HCT116 (cell line): ENCODE results near the gene C1orf105. TPM values are rescaled to one million over a fixed set of nuclear protein-coding genes. Genes with fewer than 3 reads are reported as not detected.
"Not testable (repeated sequence)": the region's sequence is repeated elsewhere in the genome, so short reads cannot be mapped to it uniquely, and the experiment has no call there.

ENCODE experiments used
- ATAC-seq: fragments of 200-7000 bp; cut with Tn5 transposase; 2 replicates; pipeline ENCODE4 v1.9.1; 2020; ENCODE audit warnings: mild to moderate bottlenecking, moderate library complexity
- Bru-seq: library from RNA; stranded (reverse); fragments of 400-500 nt; gene quantifications from one replicate; lab custom pipeline; 2021; lab: Mats Ljungman, UMichigan
- BruChase-seq, 2 experiments: library from RNA; stranded (reverse); fragments of 400-500 nt; gene quantifications; one replicate each; lab custom pipeline; 2021; lab: Mats Ljungman, UMichigan
- BruUV-seq: library from RNA; stranded (reverse); fragments of 400-500 nt; replicated peaks from 2 replicates; lab custom pipeline; 2021; lab: Mats Ljungman, UMichigan
- CTCF ChIA-PET: fragments of 300-600 bp; sonication (Branson Sonifier 250); formaldehyde crosslinking; loops from one replicate; lab custom pipeline; 2021; ENCODE audit warnings: antibody characterized with exemption; lab: Charles Lee
- POLR2A ChIA-PET: fragments of 300-600, 350-600 bp; sonication (Branson Sonifier 250); formaldehyde crosslinking; loops from one replicate; lab custom pipeline; 2021; ENCODE audit warnings: antibody characterized with exemption; lab: Charles Lee
- RAD21 ChIA-PET, 2 experiments: fragments of 300-600 bp; sonication (Branson Sonifier 250); formaldehyde crosslinking; loops; one replicate each; lab custom pipeline; 2023; ENCODE audit warnings: low total read pairs in 2 of 2; ENCODE audit not compliant: uncharacterized antibody in 2 of 2, unreplicated experiment in 2 of 2, low non-redundant PET in 1 of 2; lab: Charles Lee
- DNase-seq: peaks from one replicate; pipeline ENCODE4 v3.0.0-alpha.2; 2010; ENCODE audit warnings: low read depth, low spot score
- H2AFZ ChIP-seq: fragments of 200-600 bp; shearing (Covaris generic), sonication (generic); 2 replicates; pipeline ENCODE4 v1.6.1; 2017; ENCODE audit warnings: low read depth, mixed run types, mixed read lengths, antibody characterized with exemption, low read length; ENCODE audit not compliant: poor library complexity, severe bottlenecking
- H3K27ac ChIP-seq: 2 replicates; pipeline ENCODE4 v1.5.1; 2012; ENCODE audit warnings: low read depth, low read length
- H3K27me3 ChIP-seq: fragments of 200-600 bp; sonication (generic); 2 replicates; pipeline ENCODE4 v1.6.1; 2016; ENCODE audit warnings: mixed run types, low read length, mixed read lengths; ENCODE audit not compliant: insufficient read depth
- H3K36me3 ChIP-seq, 2 experiments: fragments of 200-500 bp in 1 of 2; fragments of 200-600 bp in 1 of 2; sonication (Bioruptor generic) in 1 of 2; sonication (generic) in 1 of 2; 2 replicates each; pipeline versions ENCODE4 v1.5.1 to v1.6.1; 2014 to 2016; ENCODE audit warnings: low read length in 2 of 2, inconsistent platforms in 1 of 2, mixed read lengths in 1 of 2, mixed run types in 1 of 2; ENCODE audit not compliant: insufficient read depth in 2 of 2, control insufficient read depth in 1 of 2
- H3K4me1 ChIP-seq, 2 experiments: fragments of 200-600 bp in 1 of 2; sonication (generic) in 1 of 2; 2 replicates each; pipeline versions ENCODE4 v1.5.1 to v1.6.1; 2012 to 2017; ENCODE audit warnings: low read length in 2 of 2, inconsistent platforms in 1 of 2, mild to moderate bottlenecking in 1 of 2, mixed read lengths in 1 of 2, mixed run types in 1 of 2, moderate library complexity in 1 of 2; ENCODE audit not compliant: insufficient read depth in 2 of 2, control insufficient read depth in 1 of 2
- H3K4me2 ChIP-seq: fragments of 200-600 bp; sonication (generic); 2 replicates; pipeline ENCODE4 v1.6.1; 2017; ENCODE audit warnings: mixed run types, low read length, mixed read lengths
- H3K4me3 ChIP-seq, 2 experiments: fragments of 200-600 bp in 1 of 2; sonication (generic) in 1 of 2; replicated peaks in 1 of 2; 2 replicates each; pipeline ENCODE4 v1.5.1; 2011 to 2016; ENCODE audit warnings: low read length in 2 of 2, control low read depth in 1 of 2, low read depth in 1 of 2, mild to moderate bottlenecking in 1 of 2, mixed read lengths in 1 of 2, mixed run types in 1 of 2
- H3K79me2 ChIP-seq: fragments of 200-600 bp; sonication (generic); 2 replicates; pipeline ENCODE4 v1.6.1; 2017; ENCODE audit warnings: mild to moderate bottlenecking, mixed run types, low read length, moderate library complexity, mixed read lengths; ENCODE audit not compliant: insufficient read depth
- H3K9ac ChIP-seq: fragments of 200-600 bp; sonication (generic); 2 replicates; pipeline ENCODE4 v1.6.1; 2016; ENCODE audit warnings: low read length, mixed read lengths
- H3K9me2 ChIP-seq: fragments of 200-600 bp; sonication (generic), shearing (Covaris generic); 2 replicates; pipeline ENCODE4 v1.6.1; 2017; ENCODE audit warnings: mixed run types, mild to moderate bottlenecking, moderate library complexity; ENCODE audit not compliant: insufficient read depth
- H3K9me3 ChIP-seq, 2 experiments: fragments of 200-500 bp in 1 of 2; fragments of 200-600 bp in 1 of 2; sonication (Bioruptor generic) in 1 of 2; sonication (generic) in 1 of 2; 2 replicates each; pipeline ENCODE4 v1.6.1; 2014 to 2017; ENCODE audit warnings: low read length in 2 of 2, mixed read lengths in 2 of 2, inconsistent platforms in 1 of 2, low read depth in 1 of 2, mild to moderate bottlenecking in 1 of 2, mixed run types in 1 of 2, moderate library complexity in 1 of 2; ENCODE audit not compliant: control insufficient read depth in 1 of 2, insufficient read depth in 1 of 2
- H4K20me1 ChIP-seq: fragments of 200-600 bp; sonication (generic), shearing (Covaris generic); 2 replicates; pipeline ENCODE4 v1.6.1; 2017; ENCODE audit warnings: mixed run types, mild to moderate bottlenecking, moderate library complexity; ENCODE audit not compliant: insufficient read depth
- CBX3 ChIP-seq: IDR thresholded peaks from 2 replicates; pipeline ENCODE4 v1.6.1; 2012; ENCODE audit warnings: low read depth
- ELF1 ChIP-seq: IDR thresholded peaks from 2 replicates; pipeline ENCODE4 v1.6.1; 2012; ENCODE audit warnings: low read depth, borderline replicate concordance
- FOSL1 ChIP-seq: IDR thresholded peaks from 2 replicates; pipeline ENCODE4 v1.6.1; 2012; ENCODE audit warnings: low read depth
- JUND ChIP-seq: IDR thresholded peaks from 2 replicates; pipeline ENCODE4 v1.6.1; 2012
- SRF ChIP-seq: IDR thresholded peaks from 2 replicates; pipeline ENCODE4 v1.6.1; 2012; ENCODE audit warnings: low read depth
- ZFX ChIP-seq: fragments of 450-650 bp; IDR thresholded peaks from 2 replicates; pipeline ENCODE4 v1.6.1; 2017
- intact Hi-C: fragments of 100-400 bp; cut with micrococcal nuclease; formaldehyde crosslinking; loops from 2 replicates; pipeline ENCODE4 v1.10.0; 2022
- long read RNA-seq: library from polyadenylated mRNA; unstranded; transcript quantifications from one replicate; pipeline ENCODE4 v2.0.0, GENCODE V29; 2021; ENCODE audit not compliant: unreplicated experiment
- polyA plus RNA-seq: library from polyadenylated mRNA; unstranded; fragments of >200 nt; gene quantifications from 2 replicates; pipeline ENCODE4 v1.2.1, GENCODE V29; 2012; ENCODE audit warnings: missing spikeins
- total RNA-seq: library from RNA; stranded (reverse); gene quantifications from one replicate; pipeline ENCODE4 v1.2.1, GENCODE V29; 2021; ENCODE audit not compliant: unreplicated experiment
- TF ChIP-seq, protein P1 (sequence below): IDR thresholded peaks from 2 replicates; pipeline ENCODE4 v1.6.1; 2012

C1orf105 gene
- total RNA-seq (not detected), Bru-seq, nascent RNA (percentile 20 among the genes with signal in this experiment), BruChase-seq, experiment 1, labeled RNA remaining after a 6-hour chase (percentile 4 among the genes with signal in this experiment), BruChase-seq, experiment 2, labeled RNA remaining after a 2-hour chase (percentile 4 among the genes with signal in this experiment)
- not detected in 2 replicates for polyA plus RNA-seq
- long read RNA-seq = 0 reads

DNA sequence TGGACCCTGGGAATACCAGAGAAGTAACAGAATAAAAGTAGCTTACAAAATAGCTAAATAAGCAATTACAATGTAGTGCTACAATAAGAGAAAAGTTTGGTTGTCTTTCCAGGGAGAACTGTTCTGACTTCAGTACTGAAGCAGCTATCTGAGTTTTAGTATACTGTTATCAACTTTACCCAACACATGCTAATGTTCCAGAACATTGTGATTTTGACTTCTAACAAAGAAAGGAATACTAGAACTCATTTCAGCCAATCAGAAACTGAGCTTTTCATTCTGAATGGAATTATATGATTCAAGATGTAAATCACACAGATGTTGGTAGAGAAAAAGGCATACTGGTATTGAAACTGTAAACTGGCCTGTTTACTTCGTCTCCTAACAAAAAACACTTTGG lies at the start of gene C1orf105:
Gene C1orf105, plus strand, starts transcription at position 301 of the 400 bp plus-strand sequence. CDS start 201 bp downstream, outside the sequence.
- Histone ChIP-seq H3K36me3 (no peaks in the 10 kb centered on the region), H3K9ac (no peak within 1 kb of the TSS), H3K27ac (no peak within 1 kb of the TSS), H3K4me3 (no peak within 1 kb of the TSS), H3K79me2 (no peaks in the 10 kb centered on the region), H2AFZ (no peak within 1 kb of the TSS), H4K20me1 (no peaks in the 10 kb centered on the region), H3K9me3 (no peaks in the 10 kb centered on the region), H3K27me3 (no peaks in the 10 kb centered on the region), H3K4me2 (no peak within 1 kb of the TSS), H3K9me2 (no peaks in the 10 kb centered on the region), H3K4me1 (peaks cover 0 to 10% of the 10 kb centered on the region in 2 experiments; a peak in 2 of 4 replicates)
- TF ChIP-seq JUND (no peak), ELF1 (no peak), ZFX (no peak), FOSL1 (no peak), CBX3 (no peak), SRF (no peak)
- TF ChIP-seq, protein P1, sequence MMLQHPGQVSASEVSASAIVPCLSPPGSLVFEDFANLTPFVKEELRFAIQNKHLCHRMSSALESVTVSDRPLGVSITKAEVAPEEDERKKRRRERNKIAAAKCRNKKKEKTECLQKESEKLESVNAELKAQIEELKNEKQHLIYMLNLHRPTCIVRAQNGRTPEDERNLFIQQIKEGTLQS = no peak
- intact Hi-C loops = no loop called here
- no peak for ATAC-seq
- CTCF ChIA-PET = interaction anchor here (0.9 kb wide), 2 partner anchors 299 to 418 kb away, joined by 3 to 4 read pairs; no protein-coding TSS in a partner anchor
- no peak for DNase-seq
- POLR2A ChIA-PET = no interaction called here
- no TSS peak for BruUV-seq
- RAD21 ChIA-PET = no interaction called here

DNA sequence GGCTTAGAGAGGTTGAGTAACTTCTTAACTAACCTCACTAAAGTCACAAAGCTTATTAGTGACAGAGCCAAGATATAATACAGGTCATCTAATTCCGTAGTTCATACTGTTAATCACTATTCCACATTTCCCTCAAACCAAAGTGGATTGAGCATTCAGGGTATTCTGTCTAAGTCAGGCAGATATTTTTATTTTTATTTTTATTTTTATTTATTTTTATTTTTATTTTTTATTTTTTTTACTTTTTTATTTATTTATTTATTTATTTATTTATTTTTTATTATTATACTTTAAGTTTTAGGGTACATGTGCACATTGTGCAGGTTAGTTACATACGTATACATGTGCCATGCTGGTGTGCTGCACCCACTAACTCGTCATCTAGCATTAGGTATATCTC lies 48.8 kb upstream of the C1orf105 start:
- not testable (repeated sequence) for DNase-seq

More for the DNA sequence above, 48.8 kb upstream of the C1orf105 start:
- H3K27ac ChIP-seq, BruUV-seq, H4K20me1 ChIP-seq, H3K9me2 ChIP-seq, H3K9ac ChIP-seq, RAD21 ChIA-PET, H3K4me3 ChIP-seq, H3K4me2 ChIP-seq, CTCF ChIA-PET, POLR2A ChIA-PET, H3K9me3 ChIP-seq, H2AFZ ChIP-seq, H3K36me3 ChIP-seq, H3K27me3 ChIP-seq, ATAC-seq, H3K79me2 ChIP-seq, H3K4me1 ChIP-seq, intact Hi-C loops: not testable (repeated sequence)
